Femur (tissue), 1 donor: ENCODE results near the gene PLEKHM1.
"Not testable (repeated sequence)": the region's sequence is repeated elsewhere in the genome, so short reads cannot be mapped to it uniquely, and the experiment has no call there.

Source experiments
- DNase-seq: peaks from one replicate; pipeline ENCODE4 v3.0.0-alpha.2; 2017

PLEKHM1 gene

GRCh38 chr17:45490615-45491433, at the start of gene PLEKHM1:
PLEKHM1 (minus strand) TSS chr17:45490721; CDS start chr17:45482484, 8,237 bp downstream.
- peak; percentile 90 for DNase-seq

- DNase-seq = not testable (repeated sequence)
Observed at GRCh38 chr17:45538168-45538567, 47.6 kb upstream of the PLEKHM1 start.

- not testable (repeated sequence) for DNase-seq
Observed at GRCh38 chr17:45506072-45506471, 15.6 kb upstream of the PLEKHM1 start.

GRCh38 chr17:45505183-45505582, 14.7 kb upstream of the PLEKHM1 start:
- DNase-seq = not testable (repeated sequence)

GRCh38 chr17:45501092-45501707, 10.7 kb upstream of the PLEKHM1 start:
- DNase-seq = not testable (repeated sequence)

GRCh38 chr17:45500478-45500877, 10.0 kb upstream of the PLEKHM1 start:
- not testable (repeated sequence) for DNase-seq

GRCh38 chr17:45499208-45499607, 8.7 kb upstream of the PLEKHM1 start:
- DNase-seq = not testable (repeated sequence)

- DNase-seq = not testable (repeated sequence)
Observed at GRCh38 chr17:45498377-45498776, 7.9 kb upstream of the PLEKHM1 start.

- not testable (repeated sequence) for DNase-seq
Observed at GRCh38 chr17:45497449-45497848, 6.9 kb upstream of the PLEKHM1 start.

- not testable (repeated sequence) for DNase-seq
Observed at GRCh38 chr17:45496507-45496906, 6.0 kb upstream of the PLEKHM1 start.

GRCh38 chr17:45494556-45494955, 4.0 kb upstream of the PLEKHM1 start:
- not testable (repeated sequence) for DNase-seq

- not testable (repeated sequence) for DNase-seq
Observed at GRCh38 chr17:45492156-45492555, 1.6 kb upstream of the PLEKHM1 start.

GRCh38 chr17:45490198-45490597, 323 bp downstream of the PLEKHM1 start:
- DNase-seq = peak; percentile 18

- DNase-seq = peak; percentile 59
Observed at GRCh38 chr17:45487704-45488103, 2.8 kb downstream of the PLEKHM1 start.

GRCh38 chr17:45483591-45484216, 6.8 kb downstream of the PLEKHM1 start:
- DNase-seq = not testable (repeated sequence)

GRCh38 chr17:45483177-45483576, 7.3 kb downstream of the PLEKHM1 start:
- DNase-seq = not testable (repeated sequence)

GRCh38 chr17:45482317-45482716, 8.2 kb downstream of the PLEKHM1 start:
- DNase-seq = not testable (repeated sequence)

- DNase-seq = not testable (repeated sequence)
Observed at GRCh38 chr17:45475436-45475835, 15.1 kb downstream of the PLEKHM1 start.

- not testable (repeated sequence) for DNase-seq
Observed at GRCh38 chr17:45472249-45472648, 18.3 kb downstream of the PLEKHM1 start.

GRCh38 chr17:45469204-45469563, 21.3 kb downstream of the PLEKHM1 start:
- DNase-seq = not testable (repeated sequence)

- not testable (repeated sequence) for DNase-seq
Observed at GRCh38 chr17:45468293-45469203, 22.0 kb downstream of the PLEKHM1 start.
